Measurements from ENCODE around the gene MCAT.

DNA sequence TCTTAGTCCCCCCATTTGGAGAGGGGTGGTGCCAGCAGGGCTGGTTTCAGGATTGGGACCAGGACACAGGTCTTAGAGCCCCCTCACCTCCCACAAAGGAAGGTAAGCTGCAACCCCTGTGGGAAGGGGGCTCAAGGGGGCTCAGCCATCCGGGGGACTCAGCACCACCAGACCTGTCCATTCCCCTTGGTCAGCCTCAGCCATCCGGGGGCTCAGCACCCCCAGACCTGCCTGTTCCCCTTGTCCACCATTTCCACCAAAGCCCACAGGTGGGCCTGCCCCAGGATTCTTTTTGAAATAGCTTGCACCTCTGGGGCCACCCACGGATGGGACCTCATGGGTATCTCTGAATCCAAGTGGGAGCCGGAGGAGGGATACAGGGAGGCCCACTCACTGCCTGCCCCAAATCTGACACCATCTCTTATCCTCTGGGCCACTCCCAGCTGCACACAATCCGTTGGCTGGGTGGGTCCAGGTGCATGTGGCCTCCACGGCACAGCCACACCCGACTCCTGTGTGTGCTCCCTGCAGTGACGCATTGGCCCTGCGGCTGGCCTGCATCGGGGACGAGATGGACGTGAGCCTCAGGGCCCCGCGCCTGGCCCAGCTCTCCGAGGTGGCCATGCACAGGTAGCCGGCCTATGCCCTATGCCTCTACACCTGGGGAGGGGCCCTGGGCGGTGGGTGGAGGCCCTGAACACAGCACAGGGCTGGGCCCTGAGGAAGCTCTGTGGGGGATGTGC, 15.9 kb downstream of the MCAT start:
- TF ChIP-seq, protein P1, sequence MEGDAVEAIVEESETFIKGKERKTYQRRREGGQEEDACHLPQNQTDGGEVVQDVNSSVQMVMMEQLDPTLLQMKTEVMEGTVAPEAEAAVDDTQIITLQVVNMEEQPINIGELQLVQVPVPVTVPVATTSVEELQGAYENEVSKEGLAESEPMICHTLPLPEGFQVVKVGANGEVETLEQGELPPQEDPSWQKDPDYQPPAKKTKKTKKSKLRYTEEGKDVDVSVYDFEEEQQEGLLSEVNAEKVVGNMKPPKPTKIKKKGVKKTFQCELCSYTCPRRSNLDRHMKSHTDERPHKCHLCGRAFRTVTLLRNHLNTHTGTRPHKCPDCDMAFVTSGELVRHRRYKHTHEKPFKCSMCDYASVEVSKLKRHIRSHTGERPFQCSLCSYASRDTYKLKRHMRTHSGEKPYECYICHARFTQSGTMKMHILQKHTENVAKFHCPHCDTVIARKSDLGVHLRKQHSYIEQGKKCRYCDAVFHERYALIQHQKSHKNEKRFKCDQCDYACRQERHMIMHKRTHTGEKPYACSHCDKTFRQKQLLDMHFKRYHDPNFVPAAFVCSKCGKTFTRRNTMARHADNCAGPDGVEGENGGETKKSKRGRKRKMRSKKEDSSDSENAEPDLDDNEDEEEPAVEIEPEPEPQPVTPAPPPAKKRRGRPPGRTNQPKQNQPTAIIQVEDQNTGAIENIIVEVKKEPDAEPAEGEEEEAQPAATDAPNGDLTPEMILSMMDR (IDR thresholded peaks at IDR 0.05 in 4 of 5, conservative IDR thresholded peaks at IDR 0.05 in 1 of 5), result no peak
- TF ChIP-seq POLR2A (IDR thresholded peaks at IDR 0.05), result no peak

Measured in gastrocnemius medialis (tissue), 4 donors.